GM21381 (cell line): Measurements from ENCODE around the gene RYR2.
"Not testable (repeated sequence)": the region's sequence is repeated elsewhere in the genome, so short reads cannot be mapped to it uniquely, and the experiment has no call there.

ENCODE experiments used
- ATAC-seq: cut with Tn5 transposase; IDR thresholded peaks from one replicate; pipeline ENCODE4 v1.9.1; 2021; ENCODE audit warnings: mild to moderate bottlenecking, moderate library complexity; ENCODE audit not compliant: unreplicated experiment

Gene RYR2

DNA sequence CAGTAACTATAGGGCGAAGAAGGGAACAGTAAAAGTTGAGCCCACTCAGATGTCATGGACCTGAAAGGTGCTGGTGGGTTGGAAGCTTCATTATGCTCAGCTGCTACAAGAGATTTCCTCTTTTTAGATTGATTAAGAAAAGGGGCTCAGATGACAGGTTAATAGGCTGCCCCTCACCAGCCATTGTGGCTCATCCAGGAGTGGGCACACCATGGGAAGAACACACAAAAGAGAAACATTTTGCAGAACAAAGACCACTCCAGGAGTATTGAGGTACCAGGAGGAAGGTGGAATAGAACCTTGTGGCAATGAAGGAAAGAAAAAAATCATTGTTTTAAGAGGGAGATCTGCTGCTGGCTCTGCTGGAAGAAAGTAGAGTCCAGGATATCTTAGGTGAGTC is 205.5 kb downstream of the RYR2 start:
- no peak for ATAC-seq

DNA sequence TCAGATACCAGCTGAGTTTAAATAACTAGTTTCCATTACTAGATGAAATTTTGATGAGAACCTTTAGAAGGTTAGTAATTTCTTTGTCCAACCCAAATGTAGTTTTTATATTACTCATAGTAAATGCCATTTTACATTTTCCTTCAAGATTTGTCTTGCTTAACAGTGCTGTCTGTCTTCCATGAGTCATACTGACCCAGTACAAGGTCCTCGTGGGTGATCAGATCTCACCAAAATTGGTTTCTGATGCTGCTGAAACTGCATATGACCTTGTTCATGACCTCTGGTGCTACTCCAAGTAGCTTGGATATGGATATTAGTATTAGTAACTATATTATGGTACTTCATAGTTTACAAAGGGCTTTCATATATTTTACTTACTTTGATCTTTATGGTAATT is 207.1 kb downstream of the RYR2 start:
- no peak for ATAC-seq

DNA sequence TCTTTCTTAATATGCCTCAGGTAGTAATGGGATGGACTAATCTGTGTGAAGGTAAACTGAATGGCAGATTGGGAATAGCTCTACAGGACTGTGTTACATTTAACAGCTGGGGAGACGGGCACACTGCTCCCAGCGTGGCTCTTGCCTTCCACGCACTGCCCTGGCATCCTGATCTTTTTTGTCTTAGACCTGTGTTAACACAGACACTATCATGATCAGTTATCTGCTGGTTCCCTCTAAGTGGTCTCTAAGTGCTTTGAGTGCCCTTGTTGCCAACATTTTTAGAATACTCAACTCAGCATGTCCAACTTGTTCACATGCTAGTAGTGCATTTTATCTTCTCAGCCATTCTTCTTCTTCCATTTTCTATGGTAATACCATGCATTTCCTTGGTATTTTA is 208.1 kb downstream of the RYR2 start:
- ATAC-seq: no peak

DNA sequence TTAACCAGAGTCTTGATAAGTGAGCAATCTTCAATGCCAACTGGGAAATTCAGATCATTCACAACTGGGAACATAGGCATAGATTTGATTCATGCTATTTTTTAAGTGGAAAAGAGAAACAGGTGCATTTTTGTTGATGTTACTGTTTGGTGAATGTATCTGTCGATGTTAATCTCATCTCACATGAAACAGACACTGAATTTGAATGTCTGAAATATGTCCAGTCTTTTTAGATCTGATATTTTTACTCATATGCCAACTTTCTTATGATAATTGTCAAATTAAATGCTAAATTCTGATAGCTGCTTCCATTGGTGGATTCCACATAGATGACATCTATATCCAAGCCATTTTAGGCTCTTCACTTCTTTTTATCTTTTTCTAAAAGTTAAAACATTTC is 213.1 kb downstream of the RYR2 start:
- ATAC-seq: no peak

DNA sequence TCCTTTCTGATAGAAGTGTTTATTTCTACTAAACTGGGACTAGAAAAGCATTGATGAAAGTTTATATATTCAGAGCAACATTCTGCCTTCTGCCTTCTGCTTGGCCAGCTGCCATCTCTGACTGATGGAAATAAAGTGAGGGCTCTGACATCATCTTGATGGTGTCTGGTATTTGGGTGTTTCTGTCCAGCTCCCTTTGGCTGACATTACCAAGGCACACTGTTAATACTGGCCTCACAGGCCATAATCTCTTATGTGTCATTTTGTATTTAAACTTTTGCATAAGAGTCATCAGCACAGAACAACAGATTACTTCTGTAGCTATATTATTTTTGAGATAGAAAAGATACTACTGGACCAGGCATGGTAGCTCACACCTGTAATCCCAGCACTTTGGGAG is 216.9 kb downstream of the RYR2 start:
- ATAC-seq: no peak

DNA sequence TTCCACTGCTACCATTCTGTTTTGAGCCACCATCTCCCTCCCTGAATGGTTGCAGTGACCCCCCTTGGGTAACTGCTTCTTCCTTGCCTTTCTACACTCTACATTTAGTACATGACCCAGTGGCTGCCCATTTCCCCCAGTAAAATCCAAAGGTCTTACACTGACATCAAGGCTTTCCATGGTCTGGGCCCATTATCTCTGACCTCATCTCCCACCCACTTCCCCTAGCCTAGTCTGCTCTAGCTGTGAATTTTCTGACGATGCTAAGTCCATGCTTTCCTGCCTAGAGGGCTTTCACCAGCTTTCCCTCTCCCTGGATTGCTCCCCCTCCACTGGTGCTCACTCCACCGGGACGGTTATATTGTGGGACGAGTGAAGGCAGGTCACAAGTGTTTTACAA is 219.2 kb downstream of the RYR2 start:
- ATAC-seq: no peak

DNA sequence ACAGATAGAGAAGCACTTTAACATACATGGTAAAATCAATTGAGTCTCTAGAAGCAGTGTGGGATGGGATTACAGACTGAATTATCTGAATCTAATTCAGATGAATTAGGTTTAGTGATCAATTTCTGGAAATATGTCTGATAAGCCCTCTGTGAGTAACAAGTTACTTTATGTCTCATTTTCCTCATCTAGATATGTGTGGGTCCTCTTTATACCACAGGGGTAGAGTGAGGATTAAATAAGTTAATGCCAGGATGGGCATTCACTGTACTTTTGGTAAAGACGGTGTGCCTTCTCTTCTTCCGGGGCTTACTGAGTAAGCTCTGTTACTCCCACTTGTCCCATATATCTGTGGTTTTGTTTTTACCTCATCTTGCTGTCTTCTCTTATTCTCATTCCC is 225.8 kb downstream of the RYR2 start:
- ATAC-seq: no peak

DNA sequence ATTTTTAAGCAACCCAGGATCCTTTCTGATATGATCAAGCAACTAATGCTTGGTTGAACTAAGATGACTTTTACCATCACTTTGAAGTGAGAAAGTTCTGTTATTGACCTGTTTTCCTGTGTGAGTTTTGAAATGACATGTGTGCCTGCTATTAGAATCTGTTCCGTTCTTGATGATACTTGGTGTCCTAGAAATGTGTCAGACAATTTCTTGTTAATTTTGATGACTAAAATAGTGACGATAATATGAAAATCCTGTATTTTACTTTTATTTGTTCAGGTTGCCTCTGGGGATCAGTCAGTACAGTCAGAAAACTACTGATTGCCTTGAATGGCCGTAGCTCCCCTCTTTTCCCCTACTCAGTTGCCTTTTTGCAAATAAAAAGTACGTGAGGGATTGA is 228.0 kb downstream of the RYR2 start:
- peak; percentile 59 for ATAC-seq

DNA sequence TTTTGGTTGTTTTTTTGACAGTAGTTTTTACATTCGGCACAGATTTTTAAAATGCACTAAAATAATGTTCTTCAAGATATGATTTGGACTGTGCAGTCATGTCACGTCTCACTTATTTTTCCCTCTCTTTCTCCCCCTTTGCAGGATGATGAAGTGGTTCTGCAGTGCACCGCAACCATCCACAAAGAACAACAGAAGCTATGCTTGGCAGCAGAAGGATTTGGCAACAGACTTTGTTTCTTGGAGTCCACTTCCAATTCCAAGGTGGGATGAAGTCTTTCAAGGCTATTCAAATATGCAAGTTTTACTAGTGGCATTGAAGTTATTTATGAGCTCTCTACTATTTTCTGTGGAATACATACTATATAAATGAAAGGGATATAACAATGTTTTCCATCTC is 228.4 kb downstream of the RYR2 start:
- no peak for ATAC-seq

DNA sequence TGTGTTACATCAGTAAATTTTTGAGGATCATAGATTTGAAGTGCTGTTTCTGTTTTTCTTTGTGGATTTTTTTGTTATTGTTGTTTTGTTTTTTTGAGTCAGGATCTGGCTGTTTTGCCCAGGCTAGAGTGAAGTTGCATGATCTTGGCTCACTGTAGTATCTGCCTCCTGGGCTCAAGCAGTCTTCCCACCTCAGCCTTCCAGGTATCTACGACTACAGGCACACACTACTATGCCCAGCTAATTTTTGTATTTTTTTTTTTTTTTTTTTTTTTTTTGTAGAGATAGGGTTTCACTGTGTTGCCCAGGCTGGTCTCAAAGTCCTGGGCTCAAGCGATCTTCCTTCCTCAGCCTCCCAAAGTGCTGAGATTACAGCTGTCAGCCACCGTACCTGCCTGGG is 236.0 kb downstream of the RYR2 start:
- not testable (repeated sequence) for ATAC-seq

DNA sequence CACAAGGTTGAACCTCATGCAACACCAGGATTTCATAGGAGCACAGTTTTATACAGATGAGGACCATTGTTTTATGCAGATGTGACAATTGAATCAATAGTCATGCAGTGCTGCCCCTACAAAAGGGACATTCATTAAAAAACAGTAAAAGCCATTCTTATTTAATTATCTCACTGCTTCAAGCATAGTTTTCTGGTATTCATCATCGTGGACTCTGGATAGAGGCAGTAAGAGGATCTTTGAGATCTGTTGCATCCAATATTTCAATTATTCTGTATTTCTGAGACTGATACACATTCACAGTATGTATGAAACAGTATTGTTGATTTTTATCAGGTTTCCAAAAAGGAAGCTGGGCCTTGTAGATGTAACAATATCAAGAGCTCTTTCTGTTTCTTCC is 237.6 kb downstream of the RYR2 start:
- no peak for ATAC-seq

DNA sequence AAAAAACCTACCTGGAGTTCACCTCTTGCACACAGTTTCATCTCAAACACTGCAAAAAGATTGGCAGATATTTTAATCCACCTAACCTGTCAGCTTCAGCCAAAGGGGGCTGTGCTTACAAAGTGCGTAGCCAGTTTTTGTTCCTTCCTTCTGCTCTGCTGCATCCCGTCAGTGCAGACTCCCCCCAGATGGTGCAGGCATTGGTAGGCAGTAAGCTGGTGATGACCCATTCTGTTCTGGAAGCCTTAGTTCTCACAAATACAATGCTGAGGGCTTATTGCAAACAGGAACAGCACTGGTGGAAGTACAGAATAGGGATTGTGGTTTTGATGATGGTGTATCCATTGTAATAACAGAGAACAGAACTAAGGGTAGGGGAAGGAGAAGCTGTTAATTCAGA is 239.5 kb downstream of the RYR2 start:
- ATAC-seq: no peak

DNA sequence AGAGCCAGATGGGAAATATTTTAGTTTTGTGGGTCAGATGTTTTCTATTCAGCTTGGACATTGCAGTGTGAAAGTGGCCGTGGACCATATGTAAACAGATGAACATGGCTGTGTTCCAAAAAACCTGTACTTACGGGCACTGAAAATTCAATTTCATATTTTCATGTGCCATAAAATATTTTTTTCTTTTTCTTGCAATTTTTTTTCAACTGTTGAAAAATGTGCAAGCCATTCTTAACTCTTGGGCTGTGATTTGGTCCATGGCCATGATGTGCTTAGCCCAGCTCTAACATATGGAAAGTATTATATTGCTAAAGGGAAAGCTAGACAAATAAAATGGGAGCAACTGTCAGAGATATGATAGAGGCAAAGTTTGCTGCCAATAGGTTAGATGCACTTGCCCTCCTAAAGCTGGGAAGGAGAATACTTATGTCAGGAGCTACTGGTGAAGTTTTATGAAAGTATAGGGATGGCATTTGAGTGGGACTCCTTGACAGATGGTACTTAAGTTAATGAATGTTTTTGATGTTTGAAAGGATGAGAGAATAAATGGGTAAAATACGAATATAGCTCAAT is 240.3 kb downstream of the RYR2 start:
- no peak for ATAC-seq

DNA sequence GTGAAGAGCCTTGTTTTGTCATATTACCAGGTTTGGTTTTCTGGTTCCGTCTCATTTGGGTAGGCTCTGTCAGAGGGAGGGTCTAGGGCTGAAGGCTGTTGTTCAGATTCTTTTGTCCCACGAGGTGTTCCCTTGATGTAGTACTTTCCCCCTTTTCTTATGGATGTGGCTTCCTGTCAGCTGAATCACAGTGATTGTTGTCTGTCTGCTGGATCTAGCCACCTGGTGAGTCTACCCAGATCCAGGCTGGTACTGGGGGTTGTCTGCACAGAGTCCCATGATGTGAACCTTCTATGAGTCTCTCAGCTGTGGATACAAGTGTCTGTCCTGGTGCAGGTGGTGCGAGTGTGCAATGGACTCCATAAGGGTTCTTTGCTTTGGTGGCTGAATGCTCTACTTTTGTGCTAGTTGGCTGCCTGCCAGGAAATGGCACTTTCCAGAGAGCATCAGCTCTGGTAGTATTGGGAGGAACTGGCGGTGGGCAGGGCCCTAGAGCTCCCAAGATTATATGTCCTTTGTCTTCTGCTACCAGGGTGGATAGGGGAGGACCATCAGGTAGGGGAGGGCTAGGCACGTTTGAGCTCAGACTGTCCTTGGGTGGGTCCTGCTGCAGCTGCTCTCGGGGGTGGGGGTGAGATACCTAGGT is 246.0 kb downstream of the RYR2 start:
- ATAC-seq: no peak

DNA sequence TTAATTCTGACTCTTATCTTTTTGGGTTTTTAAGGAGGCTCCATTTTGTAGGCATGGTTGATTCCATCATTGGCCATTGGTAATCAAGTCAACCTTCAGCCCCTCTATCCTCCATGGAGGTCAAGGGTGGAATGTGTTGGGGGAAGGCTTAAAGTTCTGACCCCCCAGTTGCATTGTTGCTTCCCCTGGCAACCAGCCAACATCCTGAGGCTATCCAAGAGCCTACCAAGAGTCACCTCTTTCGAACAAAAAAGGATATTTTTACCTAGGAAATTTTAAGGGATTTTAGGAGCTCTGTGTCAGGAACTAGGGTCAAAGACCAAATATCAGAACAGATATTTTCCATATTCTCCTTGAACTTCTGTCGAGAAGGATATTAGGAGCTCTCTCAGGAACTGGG is 251.8 kb downstream of the RYR2 start:
- ATAC-seq: no peak

DNA sequence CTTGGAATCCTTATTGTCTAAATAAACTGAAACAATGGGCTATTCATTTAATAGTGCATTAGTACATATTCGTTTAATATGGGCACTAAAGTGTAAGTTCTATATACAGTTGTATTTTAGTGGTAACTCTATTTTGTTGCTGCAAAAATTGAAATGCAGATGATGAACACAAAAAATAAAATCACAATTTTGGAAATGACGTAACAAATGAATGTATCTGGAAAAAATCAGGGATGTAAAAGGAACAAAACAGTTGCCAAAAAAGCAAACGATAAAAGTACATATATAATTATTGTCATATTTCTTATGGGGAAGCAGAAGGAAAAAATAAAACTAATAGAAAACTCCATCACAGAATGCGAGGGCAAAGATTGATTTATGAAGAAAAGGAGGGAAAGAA is 254.9 kb downstream of the RYR2 start:
- ATAC-seq: no peak

DNA sequence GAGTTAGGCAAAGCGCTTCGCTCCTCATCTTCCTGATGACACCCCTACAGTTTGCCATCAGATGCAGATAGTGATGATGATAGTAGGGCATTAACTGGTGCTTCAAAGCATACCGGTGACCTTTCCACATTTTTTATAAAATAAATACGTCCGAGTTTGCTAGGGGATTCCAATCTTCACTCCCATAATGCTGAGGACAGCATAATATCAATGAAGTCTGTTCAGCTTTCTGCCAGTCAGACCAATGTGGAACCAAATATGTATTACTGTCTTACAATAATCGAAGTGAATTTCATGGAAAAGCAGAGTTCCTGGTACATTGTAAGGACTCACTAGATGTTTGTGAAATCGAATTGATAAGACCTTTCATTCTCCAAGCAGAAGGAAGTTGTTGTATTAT is 258.7 kb downstream of the RYR2 start:
- ATAC-seq: no peak

DNA sequence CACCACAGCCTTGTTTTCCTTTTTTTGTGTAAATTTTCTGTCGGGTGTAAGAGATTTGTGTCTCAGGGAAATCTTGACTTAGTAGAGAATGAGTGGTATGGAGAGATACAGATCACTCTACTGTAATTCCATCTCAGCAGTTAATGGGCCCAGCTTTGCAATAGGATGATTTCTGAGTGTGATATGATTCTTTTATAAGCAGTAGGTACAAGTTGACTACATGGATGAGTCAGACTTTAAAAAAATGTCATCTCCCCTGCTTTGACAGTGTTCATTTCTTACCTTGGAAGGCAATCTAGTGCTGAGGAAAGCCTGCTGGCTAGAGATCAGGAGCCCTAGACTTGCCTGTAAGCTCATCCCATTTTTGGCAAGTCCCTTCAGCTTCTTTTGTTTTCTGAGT is 261.9 kb downstream of the RYR2 start:
- ATAC-seq: no peak

DNA sequence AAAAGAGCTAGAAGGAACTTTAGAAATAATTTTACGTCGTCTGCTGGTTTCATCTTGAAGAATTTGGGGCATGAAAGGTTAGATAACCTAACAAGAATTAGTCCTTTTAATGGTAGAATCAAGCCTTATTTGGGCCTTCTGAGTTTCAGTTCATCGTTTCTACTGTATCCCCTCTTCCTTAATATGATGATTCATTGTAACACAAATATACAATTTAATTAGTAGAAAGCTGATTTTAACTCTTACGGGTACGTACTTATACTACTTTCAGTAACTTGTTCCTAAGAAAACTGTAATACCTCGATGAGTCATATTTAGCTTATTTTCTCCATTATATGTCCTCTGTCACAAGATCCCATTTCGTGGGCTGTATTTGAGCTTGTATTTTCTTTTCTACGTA is 264.7 kb downstream of the RYR2 start:
- ATAC-seq: no peak

DNA sequence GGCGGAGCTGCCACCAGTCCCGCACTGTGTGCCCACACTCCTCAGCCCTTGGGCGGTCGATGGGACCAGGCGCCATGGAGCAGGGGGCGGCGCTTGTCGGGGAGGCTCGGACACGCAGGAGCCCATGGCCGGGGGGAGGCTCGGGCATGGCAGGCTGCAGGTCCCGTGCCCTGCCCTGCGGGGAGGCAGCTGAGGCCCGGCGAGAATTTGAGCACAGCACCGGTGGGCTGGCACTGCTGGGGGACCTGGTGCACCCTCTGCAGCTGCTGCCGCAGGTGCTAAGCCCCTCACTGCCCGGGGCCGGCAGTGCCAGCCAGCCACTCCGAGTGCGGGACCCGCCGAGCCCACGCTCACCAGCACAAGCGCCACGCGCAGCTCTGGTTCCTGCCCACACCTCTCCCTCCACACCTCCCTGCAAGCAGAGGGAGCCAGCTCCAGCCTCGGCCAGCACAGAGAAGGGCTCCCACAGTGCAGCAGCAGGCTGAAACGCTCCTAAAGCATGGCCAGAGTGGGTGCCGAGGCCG is 267.7 kb downstream of the RYR2 start:
- ATAC-seq: no peak

DNA sequence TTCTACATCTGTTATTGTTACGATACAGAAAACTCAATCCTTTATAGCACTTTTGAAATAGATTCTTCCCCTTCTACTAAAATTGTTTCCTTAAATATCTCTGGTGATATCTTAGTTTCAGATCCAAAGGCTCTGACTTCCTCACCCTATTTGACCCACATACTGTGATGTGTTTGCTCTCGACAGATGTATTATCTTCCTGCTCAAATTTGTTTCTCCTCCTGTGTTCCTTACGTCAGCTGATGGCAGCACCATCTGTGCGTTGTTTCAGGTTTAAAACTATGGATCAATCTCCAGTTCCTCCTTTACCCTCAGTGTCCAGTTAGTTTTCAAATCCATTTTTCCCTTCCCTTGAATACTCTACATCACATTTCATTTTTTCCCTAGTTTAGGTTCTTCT is 274.4 kb downstream of the RYR2 start:
- no peak for ATAC-seq

DNA sequence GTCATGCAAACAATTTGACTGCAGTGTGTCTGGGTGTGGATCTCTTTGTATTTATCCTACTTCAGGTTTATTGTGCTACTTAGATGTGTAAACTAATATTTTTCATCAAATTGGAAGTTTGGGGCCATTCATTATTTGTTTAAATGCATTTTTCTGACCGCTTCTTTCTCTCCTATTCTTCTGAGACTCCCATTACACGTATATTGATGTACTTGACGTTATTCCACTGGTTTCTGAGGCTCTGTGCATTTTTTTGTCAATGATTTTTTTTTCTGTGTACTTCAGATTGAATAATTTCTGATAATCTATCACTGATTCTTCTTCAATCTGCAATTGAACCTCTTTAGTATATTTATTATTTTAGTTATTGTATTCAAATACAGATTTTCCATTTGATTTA is 276.8 kb downstream of the RYR2 start:
- no peak for ATAC-seq

DNA sequence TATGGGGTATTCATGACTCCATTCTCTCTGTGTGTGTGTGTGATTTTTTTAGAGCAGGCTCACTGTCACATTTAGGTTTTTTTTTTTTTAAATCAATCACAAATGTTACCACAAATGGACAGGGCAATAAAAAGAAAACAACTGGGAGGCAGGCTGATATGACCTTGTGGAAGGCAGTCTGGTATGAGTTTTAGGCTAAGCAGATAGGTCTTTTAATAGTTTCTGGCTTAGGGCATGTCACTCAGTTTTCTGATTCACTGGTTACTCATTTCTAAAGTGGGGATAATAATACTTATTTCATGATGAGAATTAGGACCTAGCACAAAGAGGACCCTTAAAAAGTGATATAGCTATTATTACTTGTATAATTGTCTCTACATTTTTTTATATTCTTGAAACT is 278.9 kb downstream of the RYR2 start:
- no peak for ATAC-seq
